ENCODE data around the gene ASPA. TPM values are rescaled to one million over a fixed set of nuclear protein-coding genes. Genes with fewer than 3 reads are reported as not detected.

Gene ASPA
- total and polyA plus RNA-seq, 8 donors, result 0.53 to 7.3 (median 3.1) TPM; not detected in 1

DNA sequence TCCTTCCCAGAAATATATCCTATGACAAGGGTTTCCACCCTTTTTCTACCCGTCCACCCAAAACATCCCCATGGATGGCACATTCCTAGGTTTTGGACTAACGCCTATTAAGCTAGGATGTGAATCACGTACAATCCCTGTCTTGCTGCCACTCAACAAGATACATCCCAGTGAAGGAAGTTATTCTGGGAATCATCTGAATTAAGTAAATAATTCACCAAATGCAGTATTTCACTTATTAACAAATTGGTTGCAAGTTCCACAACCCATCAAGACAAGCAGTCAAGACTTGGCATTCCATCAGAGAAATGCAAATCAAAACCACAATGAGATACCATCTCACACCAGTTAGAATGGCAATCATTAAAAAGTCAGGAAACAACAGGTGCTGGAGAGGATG lies 32.1 kb downstream of the ASPA start:
- Histone ChIP-seq H3K27ac (no peak overlapping the region), H3K4me1 (peaks cover 0 to 7% (median 3%) of the 10 kb centered on the region in 4 donors), H3K36me3 (no peaks in the 10 kb centered on the region), H3K27me3 (no peaks in the 10 kb centered on the region), H3K4me3 (no peak overlapping the region), H3K9me3 (no peaks in the 10 kb centered on the region)
- TF ChIP-seq, protein P1, sequence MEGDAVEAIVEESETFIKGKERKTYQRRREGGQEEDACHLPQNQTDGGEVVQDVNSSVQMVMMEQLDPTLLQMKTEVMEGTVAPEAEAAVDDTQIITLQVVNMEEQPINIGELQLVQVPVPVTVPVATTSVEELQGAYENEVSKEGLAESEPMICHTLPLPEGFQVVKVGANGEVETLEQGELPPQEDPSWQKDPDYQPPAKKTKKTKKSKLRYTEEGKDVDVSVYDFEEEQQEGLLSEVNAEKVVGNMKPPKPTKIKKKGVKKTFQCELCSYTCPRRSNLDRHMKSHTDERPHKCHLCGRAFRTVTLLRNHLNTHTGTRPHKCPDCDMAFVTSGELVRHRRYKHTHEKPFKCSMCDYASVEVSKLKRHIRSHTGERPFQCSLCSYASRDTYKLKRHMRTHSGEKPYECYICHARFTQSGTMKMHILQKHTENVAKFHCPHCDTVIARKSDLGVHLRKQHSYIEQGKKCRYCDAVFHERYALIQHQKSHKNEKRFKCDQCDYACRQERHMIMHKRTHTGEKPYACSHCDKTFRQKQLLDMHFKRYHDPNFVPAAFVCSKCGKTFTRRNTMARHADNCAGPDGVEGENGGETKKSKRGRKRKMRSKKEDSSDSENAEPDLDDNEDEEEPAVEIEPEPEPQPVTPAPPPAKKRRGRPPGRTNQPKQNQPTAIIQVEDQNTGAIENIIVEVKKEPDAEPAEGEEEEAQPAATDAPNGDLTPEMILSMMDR (IDR thresholded peaks at IDR 0.05), result no peak
- TF ChIP-seq POLR2AphosphoS5 (IDR thresholded peaks at IDR 0.05) (no peak), EP300 (IDR thresholded peaks at IDR 0.05) (no peak), POLR2A (IDR thresholded peaks at IDR 0.05) (no peak)
- DNase-seq, result no peak
- WGBS, 5 donors, result 83 to 89% (median 86%) methylated on average over 3 of the region's 3 CpGs
- intact Hi-C loops (cut with DNase I; ENCODE audit: low total_unique reads), result no loop called here

DNA sequence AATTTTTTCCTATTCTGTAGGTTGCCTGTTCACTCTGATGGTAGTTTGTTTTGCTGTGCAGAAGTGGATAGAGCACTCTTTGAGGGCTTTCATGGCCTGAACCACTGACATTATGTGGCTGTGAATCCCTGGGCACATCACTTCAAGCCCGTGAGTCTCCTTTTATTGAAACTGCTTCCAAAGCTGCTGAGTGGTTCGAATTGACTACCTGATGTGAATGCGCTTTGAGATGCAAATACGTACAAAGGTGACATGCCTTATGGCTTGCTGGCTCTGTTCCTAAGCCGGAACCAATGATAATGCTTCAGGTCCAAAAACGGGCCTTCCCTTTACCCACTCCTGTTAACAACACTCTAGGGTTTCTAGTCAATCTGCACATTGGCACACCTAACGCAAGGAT lies 34.3 kb downstream of the ASPA start:
- 65 to 68% (median 67%) methylated on average over 7 of the region's 7 CpGs for WGBS, 5 donors

GRCh38 chr17:3511852-3512504 lies 36.2 kb downstream of the ASPA start:
- Histone ChIP-seq H3K9me3 (no peaks in the 10 kb centered on the region), H3K27me3 (no peaks in the 10 kb centered on the region), H3K36me3 (no peaks in the 10 kb centered on the region), H3K4me3 (no peak overlapping the region), H3K27ac (peak overlapping the region in 4 of 5 donors; percentile 14 to 81 (median 59)), H3K4me1 (peaks cover 0 to 14% (median 3%) of the 10 kb centered on the region in 4 donors)
- no peak for DNase-seq
- no peak for TF ChIP-seq POLR2A (IDR thresholded peaks at IDR 0.05)
- TF ChIP-seq, protein P1 (IDR thresholded peaks at IDR 0.05), result no peak
- intact Hi-C loops (cut with DNase I; ENCODE audit: low total_unique reads), result no loop called here
- WGBS, 5 donors, result 67 to 79% (median 76%) methylated on average over 7 to 8 of the region's 8 CpGs

More for the DNA sequence above, 34.3 kb downstream of the ASPA start:
- intact Hi-C loops (cut with DNase I; ENCODE audit: low total_unique reads), result no loop called here
- Histone ChIP-seq H3K4me3 (no peak overlapping the region), H3K36me3 (no peaks in the 10 kb centered on the region), H3K27me3 (no peaks in the 10 kb centered on the region), H3K27ac (no peak overlapping the region), H3K9me3 (no peaks in the 10 kb centered on the region), H3K4me1 (peaks cover 0 to 14% (median 3%) of the 10 kb centered on the region in 4 donors)
- DNase-seq, result no peak
- TF ChIP-seq POLR2A (IDR thresholded peaks at IDR 0.05), result no peak
- no peak for TF ChIP-seq EP300 (IDR thresholded peaks at IDR 0.05)
- TF ChIP-seq, protein P1 (IDR thresholded peaks at IDR 0.05), result no peak
- TF ChIP-seq POLR2AphosphoS5 (IDR thresholded peaks at IDR 0.05), result no peak

DNA sequence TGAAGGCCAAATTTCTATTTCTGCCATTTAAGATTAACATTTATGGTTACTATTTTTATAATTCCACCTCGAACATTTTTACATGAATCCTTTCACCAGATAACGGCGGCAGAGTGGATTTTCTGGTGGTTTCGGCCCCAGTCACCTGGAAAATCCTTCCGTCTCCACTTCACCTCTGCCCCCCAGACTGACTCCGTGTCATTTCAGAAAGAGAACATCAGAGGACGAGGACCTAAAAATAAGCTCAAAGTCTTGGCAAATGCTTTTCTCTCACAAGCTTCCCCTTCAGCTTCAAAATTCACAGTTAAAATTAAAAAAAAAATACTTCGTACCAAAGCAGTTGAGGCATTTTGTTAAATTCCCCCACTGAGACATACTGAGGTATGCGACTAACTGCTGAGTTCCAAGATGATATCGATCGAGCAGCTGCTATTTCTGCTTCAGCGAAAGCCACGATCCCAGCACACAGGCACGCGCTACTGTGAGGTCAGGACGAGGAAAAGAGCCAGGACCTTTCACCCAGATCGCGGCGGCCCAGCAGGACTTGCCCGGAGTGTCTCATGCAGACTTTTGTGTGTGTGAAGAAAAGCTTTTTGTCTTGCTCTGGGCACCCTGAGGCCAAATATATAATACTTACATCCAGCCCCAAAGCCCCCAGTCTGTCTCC lies 36.8 kb downstream of the ASPA start:
- Histone ChIP-seq H3K4me3 (no peak overlapping the region), H3K36me3 (no peaks in the 10 kb centered on the region), H3K27me3 (no peaks in the 10 kb centered on the region), H3K27ac (peak overlapping the region in 4 of 5 donors; percentile 33 to 81 (median 59)), H3K9me3 (no peaks in the 10 kb centered on the region), H3K4me1 (peaks cover 0 to 14% (median 3%) of the 10 kb centered on the region in 4 donors)
- WGBS, 5 donors, result 34 to 57% (median 56%) methylated on average over 20 of the region's 20 CpGs
- intact Hi-C loops (cut with DNase I; ENCODE audit: low total_unique reads), result no loop called here
- TF ChIP-seq EP300 (IDR thresholded peaks at IDR 0.05), result no peak
- peak in 1 of 3 donors; percentile 33 for TF ChIP-seq POLR2AphosphoS5 (IDR thresholded peaks at IDR 0.05)
- peak; percentile 49 to 78 for DNase-seq
